BLaER1 (cell line): ENCODE measurements around the gene CT47C1.

ENCODE experiments used
- H3K27ac ChIP-seq: shearing (Covaris generic); formaldehyde crosslinking; 2 replicates; pipeline ENCODE4 v1.8.1; 2022
- H3K27me3 ChIP-seq: shearing (Covaris generic); formaldehyde crosslinking; 2 replicates; pipeline ENCODE4 v1.8.1; 2022
- H3K36me3 ChIP-seq: shearing (Covaris generic); formaldehyde crosslinking; 2 replicates; pipeline ENCODE4 v1.8.1; 2022
- H3K4me1 ChIP-seq: shearing (Covaris generic); formaldehyde crosslinking; 2 replicates; pipeline ENCODE4 v1.8.1; 2022
- H3K4me2 ChIP-seq: shearing (Covaris generic); formaldehyde crosslinking; 2 replicates; pipeline ENCODE4 v1.8.1; 2022
- H3K4me3 ChIP-seq: shearing (Covaris generic); formaldehyde crosslinking; 2 replicates; pipeline ENCODE4 v1.8.1; 2022
- H3K9ac ChIP-seq: shearing (Covaris generic); formaldehyde crosslinking; 2 replicates; pipeline ENCODE4 v1.8.1; 2022
- H3K9me3 ChIP-seq: shearing (Covaris generic); formaldehyde crosslinking; 2 replicates; pipeline ENCODE4 v1.8.1; 2022
- H4K20me1 ChIP-seq: shearing (Covaris generic); formaldehyde crosslinking; 2 replicates; pipeline ENCODE4 v1.8.1; 2022
- Cebpa-rat ChIP-seq: shearing (Covaris generic); IDR thresholded peaks from 2 replicates; pipeline ENCODE4 v1.8.1; 2022

CT47C1 gene

GRCh38 chrX:119073200-119073905 is 560 bp downstream of the CT47C1 start:
- H3K27me3 ChIP-seq = no peaks in the 10 kb centered on the region
- no peak for TF ChIP-seq Cebpa-rat
- H3K9me3 ChIP-seq = 0 out of 2 replicates have a peak, but pooled peaks cover 11% of the 10 kb centered on the region

GRCh38 chrX:119073911-119074310 is 1.1 kb downstream of the CT47C1 start:
- H3K9ac ChIP-seq = no peak overlapping the region
- no peak overlapping the region for H3K27ac ChIP-seq
- H3K4me3 ChIP-seq = no peak overlapping the region
- no peaks in the 10 kb centered on the region for H3K27me3 ChIP-seq
- no peak for TF ChIP-seq Cebpa-rat
- no peaks in the 10 kb centered on the region for H3K36me3 ChIP-seq
- peaks cover 16% of the 10 kb centered on the region; the same call in 1 of the 2 replicates for H3K9me3 ChIP-seq
- peaks cover 13% of the 10 kb centered on the region for H3K4me1 ChIP-seq
- no peaks in the 10 kb centered on the region for H4K20me1 ChIP-seq
- H3K4me2 ChIP-seq = no peak overlapping the region

More at GRCh38 chrX:119073200-119073905, 560 bp downstream of the CT47C1 start:
- Histone ChIP-seq H3K4me3 (no peak overlapping the region), H3K27ac (no peak overlapping the region), H3K4me2 (no peak overlapping the region), H3K9ac (no peak overlapping the region), H4K20me1 (no peaks in the 10 kb centered on the region), H3K4me1 (peaks cover 14% of the 10 kb centered on the region), H3K36me3 (no peaks in the 10 kb centered on the region)

- TF ChIP-seq Cebpa-rat = no peak
- H3K27ac ChIP-seq = no peak overlapping the region
- no peak overlapping the region for H3K4me3 ChIP-seq
- H3K9ac ChIP-seq = no peak overlapping the region
- no peaks in the 10 kb centered on the region for H3K27me3 ChIP-seq
- no peaks in the 10 kb centered on the region for H4K20me1 ChIP-seq
- H3K36me3 ChIP-seq = no peaks in the 10 kb centered on the region
- H3K4me2 ChIP-seq = no peak overlapping the region
- peaks cover 13% of the 10 kb centered on the region for H3K4me1 ChIP-seq
- H3K9me3 ChIP-seq = peaks cover 30% of the 10 kb centered on the region; the same call in 1 of the 2 replicates
Observed at GRCh38 chrX:119075270-119076025, 2.7 kb downstream of the CT47C1 start.

DNA sequence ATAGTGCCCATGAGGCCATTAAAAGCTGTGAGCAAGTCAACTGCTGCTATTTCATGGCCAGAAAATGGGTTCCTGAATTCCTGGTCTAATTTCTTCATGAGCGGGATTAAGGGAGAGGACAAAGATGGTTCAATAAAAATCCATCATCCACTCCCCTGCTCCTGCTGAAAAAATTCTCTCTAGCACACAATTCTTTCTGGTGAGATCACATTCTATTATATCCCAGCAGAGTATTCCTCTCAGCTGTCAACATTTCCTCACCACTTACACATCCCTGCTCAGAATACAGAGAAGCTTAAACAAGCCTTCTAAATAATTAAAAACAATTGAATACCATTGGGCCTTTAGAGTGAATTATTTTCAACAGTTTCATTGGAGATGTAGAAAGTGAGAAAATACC is 9.5 kb downstream of the CT47C1 start:
- no peak overlapping the region for H3K9ac ChIP-seq

GRCh38 chrX:119084766-119085165 is 12.0 kb downstream of the CT47C1 start:
- no peak overlapping the region for H3K27ac ChIP-seq
- no peak overlapping the region for H3K9ac ChIP-seq
- H3K9me3 ChIP-seq = peaks cover 6% of the 10 kb centered on the region; the same call in 1 of the 2 replicates
- no peaks in the 10 kb centered on the region for H4K20me1 ChIP-seq
- H3K4me2 ChIP-seq = no peak overlapping the region
- H3K27me3 ChIP-seq = no peaks in the 10 kb centered on the region
- H3K36me3 ChIP-seq = no peaks in the 10 kb centered on the region
- no peak overlapping the region for H3K4me3 ChIP-seq
- H3K4me1 ChIP-seq = no peaks in the 10 kb centered on the region
- TF ChIP-seq Cebpa-rat = no peak

More for the DNA sequence above, 9.5 kb downstream of the CT47C1 start:
- Histone ChIP-seq H3K4me2 (no peak overlapping the region), H3K27me3 (no peaks in the 10 kb centered on the region), H4K20me1 (no peaks in the 10 kb centered on the region), H3K27ac (no peak overlapping the region), H3K4me3 (no peak overlapping the region), H3K9me3 (peaks cover 19% of the 10 kb centered on the region; the same call in 1 of the 2 replicates), H3K4me1 (no peaks in the 10 kb centered on the region), H3K36me3 (no peaks in the 10 kb centered on the region)
- TF ChIP-seq Cebpa-rat = no peak

DNA sequence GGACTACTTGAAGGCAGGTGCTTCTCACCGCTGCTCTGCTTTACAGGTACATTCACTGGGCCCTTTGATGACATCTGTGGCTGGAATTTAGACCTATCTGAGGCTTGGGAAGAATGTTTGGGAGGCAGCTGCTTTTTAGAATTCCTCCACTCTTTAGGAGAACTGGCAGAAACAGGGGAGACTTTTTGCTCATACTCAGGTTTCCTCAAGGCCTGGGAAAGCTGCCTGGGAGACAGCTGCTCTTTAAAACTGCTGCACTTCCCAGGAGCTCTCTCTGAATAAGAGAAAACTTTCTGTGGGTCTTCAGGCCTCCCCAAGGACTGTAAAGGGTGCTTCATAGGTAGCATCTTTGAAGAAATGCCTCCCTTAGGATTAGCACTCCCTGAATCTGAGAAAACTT is 14.3 kb downstream of the CT47C1 start:
- H3K27me3 ChIP-seq = no peaks in the 10 kb centered on the region
- H3K4me2 ChIP-seq = no peak overlapping the region
- no peak overlapping the region for H3K9ac ChIP-seq
- no peak overlapping the region for H3K27ac ChIP-seq
- no peak for TF ChIP-seq Cebpa-rat
- H4K20me1 ChIP-seq = no peaks in the 10 kb centered on the region
- no peaks in the 10 kb centered on the region for H3K4me1 ChIP-seq
- H3K9me3 ChIP-seq = no peaks in the 10 kb centered on the region
- H3K36me3 ChIP-seq = no peaks in the 10 kb centered on the region
- H3K4me3 ChIP-seq = no peak overlapping the region

- Histone ChIP-seq H3K4me3 (no peak overlapping the region), H3K27me3 (no peaks in the 10 kb centered on the region), H3K4me1 (no peaks in the 10 kb centered on the region), H3K36me3 (no peaks in the 10 kb centered on the region), H3K9ac (no peak overlapping the region), H3K27ac (no peak overlapping the region), H3K4me2 (no peak overlapping the region), H4K20me1 (no peaks in the 10 kb centered on the region), H3K9me3 (0 out of 2 replicates have a peak, but pooled peaks cover under 1% of the 10 kb centered on the region)
- no peak for TF ChIP-seq Cebpa-rat
Observed at GRCh38 chrX:119089619-119090018, 16.8 kb downstream of the CT47C1 start.

DNA sequence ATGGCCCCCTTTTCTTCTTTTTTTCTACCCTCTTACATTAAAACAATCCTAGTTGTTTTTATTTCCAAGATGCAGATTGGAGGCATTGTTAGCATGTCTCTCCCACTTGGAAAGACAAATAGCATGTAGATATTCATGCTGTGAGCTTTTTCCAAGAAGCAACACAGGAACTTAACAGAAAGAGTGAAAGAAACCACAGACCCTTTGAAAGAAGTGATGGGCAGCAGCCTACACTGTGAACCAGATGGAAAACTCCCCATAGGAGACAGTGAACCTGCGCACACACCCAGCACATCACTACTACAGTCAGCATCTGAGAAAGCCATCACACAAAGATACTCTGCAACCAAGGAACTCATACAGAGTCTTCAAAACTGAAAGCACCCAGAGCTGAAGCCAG is 17.8 kb downstream of the CT47C1 start:
- Histone ChIP-seq H3K9me3 (0 out of 2 replicates have a peak, but pooled peaks cover 4% of the 10 kb centered on the region), H3K4me2 (no peak overlapping the region), H3K9ac (no peak overlapping the region), H3K4me3 (no peak overlapping the region), H3K27me3 (no peaks in the 10 kb centered on the region), H3K4me1 (no peaks in the 10 kb centered on the region), H4K20me1 (no peaks in the 10 kb centered on the region), H3K27ac (no peak overlapping the region), H3K36me3 (no peaks in the 10 kb centered on the region)
- no peak for TF ChIP-seq Cebpa-rat

- no peaks in the 10 kb centered on the region for H3K27me3 ChIP-seq
- TF ChIP-seq Cebpa-rat = no peak
- H4K20me1 ChIP-seq = no peaks in the 10 kb centered on the region
Observed at GRCh38 chrX:119093991-119094735, 21.4 kb downstream of the CT47C1 start.

More at GRCh38 chrX:119093991-119094735, 21.4 kb downstream of the CT47C1 start:
- H3K4me2 ChIP-seq = no peak overlapping the region
- 0 out of 2 replicates have a peak, but pooled peaks cover 4% of the 10 kb centered on the region for H3K9me3 ChIP-seq
- no peak overlapping the region for H3K4me3 ChIP-seq
- H3K27ac ChIP-seq = no peak overlapping the region
- H3K4me1 ChIP-seq = 0 out of 2 replicates have a peak, but pooled peaks cover 3% of the 10 kb centered on the region
- no peak overlapping the region for H3K9ac ChIP-seq
- H3K36me3 ChIP-seq = no peaks in the 10 kb centered on the region
